Stimulated activated naive B cell treated with anti-CD40 and anti-IgM and Interleukin-4, amounts not matched to agents 10 μg/mL and 1 μg/mL and 100 μg/mL, for 72 hours (primary cell): ENCODE measurements around the gene FRMD5.

Source experiments
- ATAC-seq, 2 donors: fragments of 150-1000 bp; cut with Tn5 transposase; replicated peaks; 2 replicates each; pipeline ENCODE4 v1.10.0; 2021; ENCODE audit warnings: moderate library complexity in 1 of 2
- DNase-seq: peaks from one replicate; pipeline ENCODE4 v3.0.0; 2021
- H3K27ac Mint-ChIP-seq: one replicate; pipeline ENCODE4 v1.8.0; 2022; ENCODE audit warnings: mild to moderate bottlenecking, mixed read lengths
- H3K27me3 Mint-ChIP-seq, 2 donors: one replicate each; pipeline ENCODE4 v1.8.0; 2022; ENCODE audit warnings: mixed read lengths in 2 of 2
- H3K36me3 Mint-ChIP-seq, 2 donors: one replicate each; pipeline ENCODE4 v1.8.0; 2022; ENCODE audit warnings: mixed read lengths in 2 of 2, mild to moderate bottlenecking in 1 of 2
- H3K4me1 Mint-ChIP-seq, 2 donors: one replicate each; pipeline ENCODE4 v1.8.0; 2022; ENCODE audit warnings: mixed read lengths in 2 of 2, mild to moderate bottlenecking in 1 of 2
- H3K4me3 Mint-ChIP-seq, 2 donors: one replicate each; pipeline ENCODE4 v1.8.0; 2022; ENCODE audit warnings: mild to moderate bottlenecking in 2 of 2, mixed read lengths in 2 of 2, moderate library complexity in 1 of 2
- H3K9me3 Mint-ChIP-seq, 2 donors: one replicate each; pipeline ENCODE4 v1.8.0; 2022; ENCODE audit warnings: mixed read lengths in 2 of 2, mild to moderate bottlenecking in 1 of 2

The FRMD5 gene

GRCh38 chr15:43920254-43920600 is 274.8 kb downstream of the FRMD5 start:
- Mint-ChIP-seq H3K27me3 (no peaks in the 10 kb centered on the region), H3K4me3 (no peak overlapping the region), H3K27ac (no peak overlapping the region), H3K36me3 (no peaks in the 10 kb centered on the region), H3K4me1 (no peaks in the 10 kb centered on the region), H3K9me3 (no peaks in the 10 kb centered on the region)
- ATAC-seq, result no peak
- no peak for DNase-seq

- Mint-ChIP-seq H3K4me3 (no peak overlapping the region), H3K4me1 (no peaks in the 10 kb centered on the region), H3K27ac (no peak overlapping the region), H3K27me3 (no peaks in the 10 kb centered on the region), H3K9me3 (no peaks in the 10 kb centered on the region), H3K36me3 (no peaks in the 10 kb centered on the region)
- ATAC-seq, result no peak
- DNase-seq, result no peak
Observed at GRCh38 chr15:43919540-43920253, 275.4 kb downstream of the FRMD5 start.

GRCh38 chr15:43918717-43919116 is 276.4 kb downstream of the FRMD5 start:
- no peaks in the 10 kb centered on the region for H3K36me3 Mint-ChIP-seq
- DNase-seq, result no peak
- no peak overlapping the region for H3K27ac Mint-ChIP-seq
- no peaks in the 10 kb centered on the region for H3K27me3 Mint-ChIP-seq
- no peak overlapping the region for H3K4me3 Mint-ChIP-seq
- H3K4me1 Mint-ChIP-seq, result no peaks in the 10 kb centered on the region
- no peak for ATAC-seq
- no peaks in the 10 kb centered on the region for H3K9me3 Mint-ChIP-seq

GRCh38 chr15:43916326-43916660 is 278.8 kb downstream of the FRMD5 start:
- Mint-ChIP-seq H3K27ac (no peak overlapping the region), H3K36me3 (no peaks in the 10 kb centered on the region), H3K4me1 (no peaks in the 10 kb centered on the region), H3K4me3 (no peak overlapping the region), H3K27me3 (no peaks in the 10 kb centered on the region), H3K9me3 (no peaks in the 10 kb centered on the region)
- ATAC-seq (no peak), DNase-seq (no peak)

- Mint-ChIP-seq H3K4me3 (no peak overlapping the region), H3K27ac (no peak overlapping the region)
Observed at GRCh38 chr15:43915631-43916325, 279.3 kb downstream of the FRMD5 start.

GRCh38 chr15:43913941-43914340 is 281.1 kb downstream of the FRMD5 start:
- no peaks in the 10 kb centered on the region for H3K9me3 Mint-ChIP-seq
- H3K4me3 Mint-ChIP-seq, result no peak overlapping the region
- H3K36me3 Mint-ChIP-seq, result no peaks in the 10 kb centered on the region
- no peak for ATAC-seq
- DNase-seq, result no peak
- H3K4me1 Mint-ChIP-seq, result no peaks in the 10 kb centered on the region
- no peak overlapping the region for H3K27ac Mint-ChIP-seq
- no peaks in the 10 kb centered on the region for H3K27me3 Mint-ChIP-seq

More at GRCh38 chr15:43915631-43916325, 279.3 kb downstream of the FRMD5 start:
- H3K9me3 Mint-ChIP-seq, result no peaks in the 10 kb centered on the region
- no peaks in the 10 kb centered on the region for H3K4me1 Mint-ChIP-seq
- H3K27me3 Mint-ChIP-seq, result no peaks in the 10 kb centered on the region
- DNase-seq, result no peak
- H3K36me3 Mint-ChIP-seq, result no peaks in the 10 kb centered on the region
- no peak for ATAC-seq

- Mint-ChIP-seq H3K27me3 (no peaks in the 10 kb centered on the region), H3K36me3 (no peaks in the 10 kb centered on the region), H3K27ac (no peak overlapping the region), H3K4me3 (no peak overlapping the region), H3K9me3 (no peaks in the 10 kb centered on the region), H3K4me1 (no peaks in the 10 kb centered on the region)
- no peak for DNase-seq
- ATAC-seq, result no peak
Observed at GRCh38 chr15:43913026-43913780, 281.9 kb downstream of the FRMD5 start.

GRCh38 chr15:43912208-43912607 is 282.9 kb downstream of the FRMD5 start:
- Mint-ChIP-seq H3K4me3 (no peak overlapping the region), H3K4me1 (no peaks in the 10 kb centered on the region), H3K27me3 (no peaks in the 10 kb centered on the region), H3K36me3 (no peaks in the 10 kb centered on the region), H3K9me3 (no peaks in the 10 kb centered on the region), H3K27ac (no peak overlapping the region)
- no peak for DNase-seq
- no peak for ATAC-seq

- no peak overlapping the region for H3K27ac Mint-ChIP-seq
- no peak overlapping the region for H3K4me3 Mint-ChIP-seq
- no peaks in the 10 kb centered on the region for H3K27me3 Mint-ChIP-seq
- H3K9me3 Mint-ChIP-seq, result no peaks in the 10 kb centered on the region
- H3K4me1 Mint-ChIP-seq, result no peaks in the 10 kb centered on the region
- ATAC-seq, result no peak
- no peak for DNase-seq
- no peaks in the 10 kb centered on the region for H3K36me3 Mint-ChIP-seq
Observed at GRCh38 chr15:43911235-43911781, 283.8 kb downstream of the FRMD5 start.

- peaks cover 3 to 5% of the 10 kb centered on the region in 2 donors for H3K4me1 Mint-ChIP-seq
Observed at GRCh38 chr15:43908516-43909050, 286.5 kb downstream of the FRMD5 start.

GRCh38 chr15:43905755-43906154 is 289.3 kb downstream of the FRMD5 start:
- DNase-seq (no peak), ATAC-seq (no peak)
- Mint-ChIP-seq H3K27ac (no peak overlapping the region), H3K36me3 (no peaks in the 10 kb centered on the region), H3K9me3 (no peaks in the 10 kb centered on the region), H3K4me3 (no peak overlapping the region), H3K4me1 (peaks cover 3 to 5% of the 10 kb centered on the region in 2 donors), H3K27me3 (peaks cover 4 to 5% of the 10 kb centered on the region in 2 donors)

More at GRCh38 chr15:43908516-43909050, 286.5 kb downstream of the FRMD5 start:
- no peak overlapping the region for H3K4me3 Mint-ChIP-seq
- no peak for ATAC-seq
- peaks cover 4 to 5% of the 10 kb centered on the region in 2 donors for H3K27me3 Mint-ChIP-seq
- DNase-seq, result no peak
- no peaks in the 10 kb centered on the region for H3K36me3 Mint-ChIP-seq
- H3K9me3 Mint-ChIP-seq, result no peaks in the 10 kb centered on the region
- H3K27ac Mint-ChIP-seq, result no peak overlapping the region

- ATAC-seq, result peak; percentile 84 to 87
- H3K27ac Mint-ChIP-seq, result no peak overlapping the region
Observed at GRCh38 chr15:43903864-43904290, 291.2 kb downstream of the FRMD5 start.

GRCh38 chr15:43901495-43901894 is 293.6 kb downstream of the FRMD5 start:
- no peak overlapping the region for H3K27ac Mint-ChIP-seq
- H3K27me3 Mint-ChIP-seq, result peaks cover 4 to 5% of the 10 kb centered on the region in 2 donors
- H3K9me3 Mint-ChIP-seq, result no peaks in the 10 kb centered on the region
- no peak overlapping the region for H3K4me3 Mint-ChIP-seq
- ATAC-seq, result no peak
- DNase-seq, result no peak
- H3K36me3 Mint-ChIP-seq, result no peaks in the 10 kb centered on the region
- peaks cover 3 to 5% of the 10 kb centered on the region in 2 donors for H3K4me1 Mint-ChIP-seq

More at GRCh38 chr15:43903864-43904290, 291.2 kb downstream of the FRMD5 start:
- no peaks in the 10 kb centered on the region for H3K9me3 Mint-ChIP-seq
- H3K4me3 Mint-ChIP-seq, result no peak overlapping the region
- DNase-seq, result peak; percentile 43
- H3K4me1 Mint-ChIP-seq, result peaks cover 3 to 5% of the 10 kb centered on the region in 2 donors
- no peaks in the 10 kb centered on the region for H3K36me3 Mint-ChIP-seq
- peaks cover 4 to 5% of the 10 kb centered on the region in 2 donors for H3K27me3 Mint-ChIP-seq

GRCh38 chr15:43900996-43901395 is 294.1 kb downstream of the FRMD5 start:
- DNase-seq, result no peak
- peaks cover 3 to 5% of the 10 kb centered on the region in 2 donors for H3K4me1 Mint-ChIP-seq
- ATAC-seq, result no peak
- no peaks in the 10 kb centered on the region for H3K9me3 Mint-ChIP-seq
- H3K27me3 Mint-ChIP-seq, result peaks cover 4 to 5% of the 10 kb centered on the region in 2 donors
- H3K4me3 Mint-ChIP-seq, result no peak overlapping the region
- no peaks in the 10 kb centered on the region for H3K36me3 Mint-ChIP-seq
- H3K27ac Mint-ChIP-seq, result no peak overlapping the region
